ENCODE data around the gene CUEDC1.

GRCh38 chr17:57894848-57895247, 60.4 kb downstream of the CUEDC1 start:
- TF ChIP-seq, protein P1, sequence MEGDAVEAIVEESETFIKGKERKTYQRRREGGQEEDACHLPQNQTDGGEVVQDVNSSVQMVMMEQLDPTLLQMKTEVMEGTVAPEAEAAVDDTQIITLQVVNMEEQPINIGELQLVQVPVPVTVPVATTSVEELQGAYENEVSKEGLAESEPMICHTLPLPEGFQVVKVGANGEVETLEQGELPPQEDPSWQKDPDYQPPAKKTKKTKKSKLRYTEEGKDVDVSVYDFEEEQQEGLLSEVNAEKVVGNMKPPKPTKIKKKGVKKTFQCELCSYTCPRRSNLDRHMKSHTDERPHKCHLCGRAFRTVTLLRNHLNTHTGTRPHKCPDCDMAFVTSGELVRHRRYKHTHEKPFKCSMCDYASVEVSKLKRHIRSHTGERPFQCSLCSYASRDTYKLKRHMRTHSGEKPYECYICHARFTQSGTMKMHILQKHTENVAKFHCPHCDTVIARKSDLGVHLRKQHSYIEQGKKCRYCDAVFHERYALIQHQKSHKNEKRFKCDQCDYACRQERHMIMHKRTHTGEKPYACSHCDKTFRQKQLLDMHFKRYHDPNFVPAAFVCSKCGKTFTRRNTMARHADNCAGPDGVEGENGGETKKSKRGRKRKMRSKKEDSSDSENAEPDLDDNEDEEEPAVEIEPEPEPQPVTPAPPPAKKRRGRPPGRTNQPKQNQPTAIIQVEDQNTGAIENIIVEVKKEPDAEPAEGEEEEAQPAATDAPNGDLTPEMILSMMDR (IDR thresholded peaks at IDR 0.05), result no peak
- TF ChIP-seq POLR2A (IDR thresholded peaks at IDR 0.05; ENCODE audit: low read depth), result no peak
